GM21576 (cell line): Measurements from ENCODE around the gene KLHL35.
"Not testable (repeated sequence)": the region's sequence is repeated elsewhere in the genome, so short reads cannot be mapped to it uniquely, and the experiment has no call there.

Source experiments
- ATAC-seq: cut with Tn5 transposase; IDR thresholded peaks from one replicate; pipeline ENCODE4 v1.9.1; 2021; ENCODE audit warnings: mild to moderate bottlenecking, moderate library complexity; ENCODE audit not compliant: unreplicated experiment

Gene KLHL35

GRCh38 chr11:75426720-75427086, 6.3 kb downstream of the KLHL35 start:
- ATAC-seq: no peak

- ATAC-seq: no peak
Measured at GRCh38 chr11:75425422-75425821, 7.6 kb downstream of the KLHL35 start.

GRCh38 chr11:75424396-75424795, 8.6 kb downstream of the KLHL35 start:
- no peak for ATAC-seq

GRCh38 chr11:75423721-75424120, 9.3 kb downstream of the KLHL35 start:
- ATAC-seq: no peak

GRCh38 chr11:75422248-75423231, 10.5 kb downstream of the KLHL35 start:
- no peak for ATAC-seq

GRCh38 chr11:75421902-75422247, 11.1 kb downstream of the KLHL35 start:
- ATAC-seq: no peak

- ATAC-seq: no peak
Measured at GRCh38 chr11:75421035-75421602, 11.9 kb downstream of the KLHL35 start.

- ATAC-seq: no peak
Measured at GRCh38 chr11:75420224-75421034, 12.6 kb downstream of the KLHL35 start.

- no peak for ATAC-seq
Measured at GRCh38 chr11:75413864-75414263, 19.1 kb downstream of the KLHL35 start.

GRCh38 chr11:75413146-75413545, 19.9 kb downstream of the KLHL35 start:
- ATAC-seq: not testable (repeated sequence)

- ATAC-seq: not testable (repeated sequence)
Measured at GRCh38 chr11:75409971-75410370, 23.0 kb downstream of the KLHL35 start.

- no peak for ATAC-seq
Measured at GRCh38 chr11:75408957-75409219, 24.1 kb downstream of the KLHL35 start.

- ATAC-seq: no peak
Measured at GRCh38 chr11:75406338-75406777, 26.6 kb downstream of the KLHL35 start.

- no peak for ATAC-seq
Measured at GRCh38 chr11:75403983-75404658, 28.9 kb downstream of the KLHL35 start.

GRCh38 chr11:75403037-75403436, 30.0 kb downstream of the KLHL35 start:
- no peak for ATAC-seq

- no peak for ATAC-seq
Measured at GRCh38 chr11:75402002-75402773, 30.8 kb downstream of the KLHL35 start.

- no peak for ATAC-seq
Measured at GRCh38 chr11:75400146-75400865, 32.7 kb downstream of the KLHL35 start.

- peak; percentile 90 for ATAC-seq
Measured at GRCh38 chr11:75399344-75400145, 33.5 kb downstream of the KLHL35 start, which contains the start of gene RPS3. TSS of gene RPS3 (plus strand) at chr11:75399518. CDS start at chr11:75399548, 30 bp downstream.

GRCh38 chr11:75398906-75399305, 34.1 kb downstream of the KLHL35 start:
- no peak for ATAC-seq
